GM19239 (cell line): ENCODE results near the gene OLR1.
A peak's percentile ranks its signal among the peaks of the same experiment; 100 is the strongest.
"Not testable (repeated sequence)": the region's sequence is repeated elsewhere in the genome, so short reads cannot be mapped to it uniquely, and the experiment has no call there.

ENCODE experiments used
- DNase-seq: peaks from one replicate; pipeline ENCODE4 v3.0.0; 2011; ENCODE audit warnings: low spot score; ENCODE audit not compliant: insufficient read length
- FAIRE-seq: peaks from 2 replicates; lab custom pipeline; 2011; peaks lifted over from hg19 to GRCh38; lab: Jason Lieb, UNC

Gene OLR1

GRCh38 chr12:10171973-10172728, at the start of gene OLR1:
Gene OLR1 (minus strand): TSS chr12:10172132. CDS start chr12:10172077, 55 bp downstream.
- DNase-seq (no peak), FAIRE-seq (no peak)

DNA sequence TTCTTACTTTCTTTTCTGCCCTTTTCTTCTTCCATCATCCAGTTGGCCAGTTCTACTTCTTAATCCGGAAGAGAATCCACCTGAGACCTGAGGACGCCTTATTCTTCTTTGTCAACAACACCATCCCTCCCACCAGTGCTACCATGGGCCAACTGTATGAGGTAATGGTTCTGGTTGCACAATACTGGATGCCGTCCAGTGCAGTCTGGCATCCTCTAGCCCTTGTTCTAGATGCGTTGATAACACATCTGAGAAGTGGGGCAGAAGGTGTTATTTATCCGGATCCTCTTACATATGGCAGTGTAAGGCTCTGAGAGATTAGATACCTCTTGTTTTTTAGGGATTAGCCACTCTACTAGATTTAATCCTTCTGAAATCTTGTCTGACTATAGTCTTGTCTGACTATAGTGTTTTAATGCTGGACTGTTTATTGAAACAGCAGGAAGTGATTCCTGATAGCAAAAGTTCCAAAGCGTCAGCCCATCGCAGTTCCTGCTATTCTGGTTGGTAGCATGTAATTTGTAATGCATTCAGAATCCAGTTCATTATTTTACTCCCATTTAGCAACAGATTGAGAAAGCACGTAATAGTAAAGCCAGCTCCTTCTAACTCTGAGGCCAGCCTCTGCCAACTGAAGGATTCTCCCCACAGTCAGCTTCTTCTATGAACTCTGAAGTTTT, 48.6 kb upstream of the OLR1 start:
- no peak for FAIRE-seq
- no peak for DNase-seq

- FAIRE-seq (no peak), DNase-seq (no peak)
Measured at GRCh38 chr12:10218021-10218420, 46.1 kb upstream of the OLR1 start.

DNA sequence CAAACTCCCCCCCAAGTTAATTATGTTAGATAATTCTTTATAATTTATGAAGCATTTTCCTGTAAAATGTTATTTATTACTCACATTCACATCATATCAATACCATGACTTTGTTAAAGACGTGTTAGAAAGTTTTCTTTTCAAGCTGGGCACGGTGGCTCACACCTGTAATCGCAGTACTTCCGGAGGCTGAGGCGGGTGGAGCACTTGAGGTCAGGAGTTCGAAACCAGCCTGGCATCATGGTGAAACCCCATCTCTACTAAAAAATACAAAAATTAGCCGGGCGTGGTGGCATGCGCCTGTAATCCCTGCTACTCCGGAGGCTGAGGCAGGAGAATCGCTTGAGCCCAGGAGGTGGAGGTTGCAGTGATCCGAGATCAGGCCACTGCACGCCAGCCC, 44.0 kb upstream of the OLR1 start:
- not testable (repeated sequence) for FAIRE-seq, DNase-seq

- FAIRE-seq (no peak), DNase-seq (no peak)
Measured at GRCh38 chr12:10215436-10215835, 43.5 kb upstream of the OLR1 start.

DNA sequence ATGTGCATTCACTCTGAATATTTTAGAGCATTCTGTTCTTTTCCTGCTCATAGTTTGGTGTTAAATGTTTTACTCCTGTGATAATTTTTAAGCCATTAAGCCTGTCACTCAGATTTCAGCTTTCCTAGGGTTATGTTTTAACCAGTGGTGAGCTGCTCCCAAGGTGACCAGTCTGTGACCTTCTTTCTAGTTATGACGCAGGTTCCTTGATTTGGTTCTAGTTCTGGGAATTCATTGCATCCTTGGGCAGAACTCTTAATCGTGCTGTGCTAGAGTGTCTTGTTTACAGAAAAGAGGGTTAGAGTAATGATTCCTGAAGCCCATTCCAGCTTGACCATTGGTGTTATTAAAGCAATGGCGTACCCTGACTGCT, 42.9 kb upstream of the OLR1 start:
- FAIRE-seq, result no peak
- no peak for DNase-seq

DNA sequence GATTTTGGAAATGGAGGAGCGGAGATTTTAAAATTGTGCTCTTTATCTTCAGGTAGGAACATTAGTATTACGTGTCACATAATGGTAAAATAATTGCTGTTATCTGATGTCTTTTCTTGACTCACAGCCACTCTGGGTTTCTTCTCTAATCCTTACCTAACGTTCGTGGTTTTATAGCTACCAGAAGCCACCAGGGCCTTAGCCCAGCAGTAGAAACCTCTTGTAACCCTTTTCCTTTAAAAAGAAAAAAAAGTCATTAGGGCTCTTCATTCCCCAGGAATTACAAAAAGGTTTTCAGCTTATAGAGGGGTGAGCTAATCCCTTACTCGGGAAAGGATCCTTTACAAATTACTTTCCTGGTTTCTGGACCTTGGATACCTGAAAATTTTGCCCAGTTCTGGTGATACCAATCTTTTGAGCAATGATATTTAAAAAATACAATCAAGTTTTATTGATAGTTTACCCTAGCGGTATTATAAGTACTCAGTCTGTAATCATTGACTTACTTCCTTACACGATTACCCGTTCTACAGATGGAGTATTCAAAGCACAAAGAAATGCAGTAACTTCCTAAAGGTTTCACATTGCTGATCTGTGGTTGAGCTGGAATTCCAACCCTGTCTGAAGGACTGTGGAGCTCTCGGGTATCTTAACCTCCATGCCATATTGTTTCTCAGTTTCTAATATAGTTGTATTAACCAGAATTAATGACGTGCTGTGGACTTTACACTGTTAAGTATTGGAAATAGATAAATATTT, 42.4 kb upstream of the OLR1 start:
- no peak for FAIRE-seq
- DNase-seq, result no peak

- DNase-seq (no peak), FAIRE-seq (no peak)
Measured at GRCh38 chr12:10213168-10214135, 41.5 kb upstream of the OLR1 start.

DNA sequence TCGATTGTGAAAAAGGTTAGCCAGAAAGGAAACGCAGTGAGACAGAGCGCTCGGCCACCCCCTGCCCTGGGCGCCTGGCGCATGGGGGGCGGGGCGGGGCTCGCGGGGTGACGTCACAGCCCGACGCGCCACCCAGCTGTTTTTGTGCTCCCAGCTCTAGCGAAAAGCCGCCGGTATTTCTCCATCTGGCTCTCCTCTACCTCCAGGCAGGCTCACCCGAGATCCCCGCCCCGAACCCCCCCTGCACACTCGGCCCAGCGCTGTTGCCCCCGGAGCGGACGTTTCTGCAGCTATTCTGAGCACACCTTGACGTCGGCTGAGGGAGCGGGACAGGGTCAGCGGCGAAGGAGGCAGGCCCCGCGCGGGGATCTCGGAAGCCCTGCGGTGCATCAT, 40.8 kb upstream of the OLR1 start, which contains the start of gene GABARAPL1:
GABARAPL1 (plus strand) TSS at position 139 of the 393 bp plus-strand sequence; CDS start at position 392, 253 bp downstream.
- no peak for FAIRE-seq
- DNase-seq, result peak; percentile 58

GRCh38 chr12:10211940-10212738, 40.2 kb upstream of the OLR1 start:
- peak; percentile 76 for FAIRE-seq

GRCh38 chr12:10211101-10211939, 39.4 kb upstream of the OLR1 start:
- FAIRE-seq (no peak), DNase-seq (no peak)

More at GRCh38 chr12:10211940-10212738, 40.2 kb upstream of the OLR1 start:
- DNase-seq, result no peak

GRCh38 chr12:10210225-10210624, 38.3 kb upstream of the OLR1 start:
- no peak for FAIRE-seq
- no peak for DNase-seq

DNA sequence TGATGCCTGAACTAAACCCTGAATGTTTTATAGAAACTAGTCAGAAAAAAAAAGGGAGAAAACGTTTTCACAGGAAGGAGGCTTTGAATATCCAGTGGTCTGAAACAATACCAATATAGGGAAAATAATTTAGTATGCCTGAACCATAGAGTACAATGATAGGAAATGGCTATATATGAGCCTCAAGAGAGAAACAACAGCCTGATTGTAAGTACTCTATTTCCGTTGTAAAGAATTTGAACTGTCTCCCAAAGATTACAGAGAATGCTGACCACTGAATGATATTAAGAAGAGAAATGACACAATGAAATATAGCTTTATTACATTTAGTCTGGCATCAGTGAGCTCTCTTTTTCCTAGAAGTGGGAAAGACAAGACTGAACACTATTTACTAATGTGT, 35.2 kb upstream of the OLR1 start:
- no peak for DNase-seq
- no peak for FAIRE-seq

GRCh38 chr12:10205220-10205807, 33.4 kb upstream of the OLR1 start:
- DNase-seq (no peak), FAIRE-seq (no peak)

- not testable (repeated sequence) for DNase-seq, FAIRE-seq
Measured at GRCh38 chr12:10204495-10204894, 32.6 kb upstream of the OLR1 start.

DNA sequence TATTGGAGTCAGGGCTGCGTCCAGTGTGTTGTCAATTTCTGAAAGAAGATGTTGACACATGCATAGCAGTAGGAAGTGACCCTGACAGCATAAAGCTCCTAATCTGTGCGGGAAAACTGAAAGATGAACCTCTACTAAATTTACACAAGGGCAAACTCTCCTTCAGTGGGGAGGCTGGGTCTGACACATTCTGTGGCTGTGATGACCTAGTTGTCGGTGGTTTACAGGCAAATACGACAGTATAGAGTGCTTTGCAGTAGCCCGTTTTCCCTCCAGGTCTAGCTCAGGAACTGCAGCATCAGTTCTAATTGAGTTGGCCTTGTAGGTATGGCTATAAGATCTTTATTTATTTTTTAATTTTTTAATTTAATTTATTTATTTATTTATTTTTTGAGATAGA, 25.9 kb upstream of the OLR1 start:
- FAIRE-seq, result no peak
- DNase-seq, result no peak

DNA sequence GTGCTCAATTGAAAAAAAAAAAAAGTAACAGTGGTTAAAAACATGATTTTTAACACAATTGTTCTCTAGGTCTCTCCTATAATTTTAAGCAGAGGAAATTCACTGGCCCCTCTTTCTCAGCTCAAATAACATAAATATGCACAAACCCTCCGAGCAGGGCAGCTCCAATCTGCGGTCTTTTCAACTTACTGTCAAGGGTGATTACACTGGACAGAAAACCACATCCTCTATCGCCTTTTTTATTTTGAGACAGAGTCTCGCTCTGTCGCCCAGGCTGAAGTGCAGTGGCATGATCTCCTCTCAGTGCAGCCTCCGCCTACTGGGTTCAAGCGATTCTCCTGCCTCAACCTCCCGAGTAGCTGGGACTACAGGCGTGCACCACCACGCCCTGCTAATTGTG, 24.3 kb upstream of the OLR1 start:
- FAIRE-seq (peak; percentile 62), DNase-seq (no peak)
